Transverse colon (tissue), 4 donors: Measurements from ENCODE around the gene ABHD12. TPM values are rescaled to one million over a fixed set of nuclear protein-coding genes. Genes with fewer than 3 reads are reported as not detected.

ENCODE experiments used
- DNase-seq: peaks from one replicate; pipeline ENCODE4 v3.0.0-alpha.2; 2019
- H3K27ac ChIP-seq, 4 donors: fragments of 200-600 bp; sonication (generic); 2 replicates each; pipeline ENCODE4 v1.5.1; 2016 to 2018; ENCODE audit warnings: inconsistent platforms in 4 of 4
- H3K27me3 ChIP-seq: fragments of 200-600 bp; sonication (generic); 2 replicates; pipeline ENCODE4 v1.5.1; 2017; ENCODE audit warnings: inconsistent platforms
- H3K36me3 ChIP-seq, 4 donors: fragments of 200-600 bp; sonication (generic); 2 replicates each; pipeline ENCODE4 v1.5.1; 2017 to 2019; ENCODE audit warnings: inconsistent platforms in 4 of 4
- H3K4me1 ChIP-seq, 4 donors: fragments of 200-600 bp; sonication (generic); 2 replicates each; pipeline ENCODE4 v1.5.1; 2017 to 2020; ENCODE audit warnings: inconsistent platforms in 4 of 4
- H3K4me3 ChIP-seq, 4 donors: fragments of 200-600 bp; sonication (generic); 1 replicate in 1 of 4; 2 replicates in 3 of 4; pipeline versions ENCODE4 v1.5.1 to v1.6.1; 2017 to 2019; ENCODE audit warnings: inconsistent platforms in 4 of 4
- H3K9me3 ChIP-seq, 2 donors: fragments of 200-600 bp; sonication (generic); 2 replicates each; pipeline ENCODE4 v1.5.1; 2017 to 2019; ENCODE audit warnings: inconsistent platforms in 2 of 2
- CTCF ChIP-seq, 5 experiments: fragments of 200-600 bp in 3 of 5; fragments of 450-650 bp in 2 of 5; sonication (generic) in 3 of 5; IDR thresholded peaks; 1 replicate in 2 of 5; 2 replicates in 3 of 5; pipeline ENCODE4 v1.5.1; 2016 to 2017; ENCODE audit warnings: antibody characterized with exemption in 5 of 5, inconsistent platforms in 3 of 5, mild to moderate bottlenecking in 2 of 5, moderate library complexity in 1 of 5
- EP300 ChIP-seq: sonication (generic); formaldehyde crosslinking; IDR thresholded peaks from one replicate; pipeline ENCODE4 v1.6.1; 2017; ENCODE audit warnings: antibody characterized with exemption, low read depth
- POLR2A ChIP-seq: fragments of 450-650 bp; IDR thresholded peaks from one replicate; pipeline ENCODE4 v1.6.1; 2016; ENCODE audit warnings: antibody characterized with exemption, mild to moderate bottlenecking, moderate library complexity
- POLR2AphosphoS5 ChIP-seq, 3 donors: sonication (generic); formaldehyde crosslinking; IDR thresholded peaks; one replicate each; pipeline ENCODE4 v1.6.1; 2016; ENCODE audit warnings: antibody characterized with exemption in 3 of 3
- WGBS, 2 donors: methylation state at CpG; one replicate each; pipeline ENCODE4 v1.1.5; 2018; ENCODE audit warnings: low coverage in 1 of 2; 5-methylcytosine and 5-hydroxymethylcytosine counted together
- in situ Hi-C, 4 donors: fragments of 200-750 bp; cut with MboI; loops; one replicate each; pipeline versions ENCODE4 v1.15.0 to v1.15.1; 2017; ENCODE audit warnings: low sequenced_read_pairs in 3 of 4, low pct_ligation_motif_present in 1 of 4, low pct_unique_long_range_greater_than_20kb in 1 of 4
- intact Hi-C: fragments of 100-400 bp; cut with DNase I; formaldehyde crosslinking; loops from one replicate; pipeline ENCODE4 v1.15.1; 2023; ENCODE audit warnings: low total_unique reads
- total RNA-seq, 4 donors: library from RNA; depleted of rRNA; stranded (reverse); fragments of >200 nt; gene quantifications; one replicate each; pipeline ENCODE4 v1.1.0, GENCODE V29; 2016

The ABHD12 gene
- total RNA-seq, 4 donors from 2014 or later, result 67.3 to 103 (median 73.4) TPM

GRCh38 chr20:25360631-25361286 lies 29.9 kb downstream of the ABHD12 start:
- Histone ChIP-seq H3K9me3 (no peaks in the 10 kb centered on the region), H3K36me3 (no peaks in the 10 kb centered on the region), H3K4me1 (peaks cover 0 to 24% (median 7%) of the 10 kb centered on the region in 4 donors), H3K27me3 (no peaks in the 10 kb centered on the region), H3K27ac (peak overlapping the region in 2 of 4 donors; percentile 26 to 35), H3K4me3 (no peak overlapping the region)
- intact Hi-C loops, result no loop called here
- no peak for TF ChIP-seq POLR2A
- TF ChIP-seq EP300, result no peak
- no peak for TF ChIP-seq POLR2AphosphoS5 (IDR thresholded peaks at IDR 0.05)
- no peak for TF ChIP-seq CTCF (IDR thresholded peaks at IDR 0.05)
- in situ Hi-C loops, result no loop called here
- DNase-seq, result no peak
- WGBS, 2 donors, result 64 to 80% methylated on average over 1 to 10 of the region's 10 CpGs

- no peaks in the 10 kb centered on the region for H3K36me3 ChIP-seq
- no peak overlapping the region for H3K4me3 ChIP-seq
- in situ Hi-C loops (no loop called here), intact Hi-C loops (no loop called here)
- peak overlapping the region; percentile 4 to 26 (median 12) for H3K27ac ChIP-seq
- no peaks in the 10 kb centered on the region for H3K9me3 ChIP-seq
- no peak for TF ChIP-seq CTCF (IDR thresholded peaks at IDR 0.05)
- TF ChIP-seq EP300, result no peak
- no peak for TF ChIP-seq POLR2AphosphoS5 (IDR thresholded peaks at IDR 0.05)
- no peak for TF ChIP-seq POLR2A
- H3K27me3 ChIP-seq, result no peaks in the 10 kb centered on the region
- H3K4me1 ChIP-seq, result peaks cover 6 to 55% (median 25%) of the 10 kb centered on the region in 4 donors
- no peak for DNase-seq
- WGBS, 2 donors, result 82 to 87% methylated on average over 3 to 10 of the region's 10 CpGs
Measured at GRCh38 chr20:25356271-25356933, 34.2 kb downstream of the ABHD12 start.

GRCh38 chr20:25355866-25356265 lies 34.8 kb downstream of the ABHD12 start:
- Histone ChIP-seq H3K36me3 (no peaks in the 10 kb centered on the region), H3K4me1 (peaks cover 6 to 50% (median 25%) of the 10 kb centered on the region in 4 donors), H3K9me3 (no peaks in the 10 kb centered on the region), H3K4me3 (no peak overlapping the region), H3K27me3 (no peaks in the 10 kb centered on the region), H3K27ac (peak overlapping the region in 3 of 4 donors; percentile 4 to 26 (median 17))
- no peak for DNase-seq
- intact Hi-C loops (no loop called here), in situ Hi-C loops (no loop called here)
- WGBS, 2 donors, result 97 to 100% methylated on average over 1 to 2 of the region's 2 CpGs
- TF ChIP-seq CTCF (IDR thresholded peaks at IDR 0.05) (no peak), POLR2A (no peak), EP300 (no peak), POLR2AphosphoS5 (IDR thresholded peaks at IDR 0.05) (no peak)

GRCh38 chr20:25355011-25355595 lies 35.5 kb downstream of the ABHD12 start:
- intact Hi-C loops, result no loop called here
- no peaks in the 10 kb centered on the region for H3K27me3 ChIP-seq
- no peak overlapping the region for H3K4me3 ChIP-seq
- H3K27ac ChIP-seq, result peak overlapping the region in 2 of 4 donors; percentile 17 to 33
- no peaks in the 10 kb centered on the region for H3K36me3 ChIP-seq
- WGBS, 2 donors, result 0 to 67% methylated on average over 1 to 3 of the region's 3 CpGs
- peaks cover 6 to 46% (median 25%) of the 10 kb centered on the region in 4 donors for H3K4me1 ChIP-seq
- TF ChIP-seq EP300, result no peak
- in situ Hi-C loops, result no loop called here
- no peaks in the 10 kb centered on the region for H3K9me3 ChIP-seq
- DNase-seq, result no peak
